Right renal pelvis (tissue), 4 donors: Measurements from ENCODE around the gene ELP4. TPM values are rescaled to one million over a fixed set of nuclear protein-coding genes. Genes with fewer than 3 reads are reported as not detected.
"Not testable (repeated sequence)": the region's sequence is repeated elsewhere in the genome, so short reads cannot be mapped to it uniquely, and the experiment has no call there.

ENCODE experiments used
- DNase-seq, 4 donors: peaks; one replicate each; pipeline ENCODE4 v3.0.0-alpha.2; 2013; ENCODE audit warnings: low read depth in 4 of 4, low spot score in 3 of 4, missing footprints in 1 of 4
- polyA plus RNA-seq, 4 donors: library from polyadenylated mRNA; unstranded; fragments of 120-200 nt; gene quantifications; one replicate each; pipeline ENCODE4 v1.2.1, GENCODE V29; 2013; ENCODE audit not compliant: insufficient read length in 4 of 4

ELP4 gene
- polyA plus RNA-seq, 4 donors: 25.5 to 32.4 (median 31.7) TPM

DNA sequence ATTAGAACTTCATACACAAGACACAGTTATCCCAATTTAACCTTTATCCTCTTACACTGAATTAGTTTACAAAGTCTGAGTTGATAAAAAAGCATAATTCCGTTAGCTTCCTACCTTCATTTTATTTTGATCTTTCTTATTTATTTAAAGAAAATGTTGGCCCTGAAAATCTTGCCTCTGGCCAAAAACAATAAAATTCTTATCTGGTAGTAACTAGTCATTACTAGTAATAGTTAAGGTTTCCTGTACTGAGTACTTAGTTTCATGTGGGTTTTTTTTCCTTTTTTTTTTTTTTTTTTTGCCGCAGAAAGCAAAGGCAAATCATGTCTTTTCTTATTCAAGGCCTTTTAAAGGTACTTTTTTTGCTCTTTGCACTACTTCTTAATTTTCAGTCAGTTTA is 180.9 kb downstream of the ELP4 start:
- DNase-seq: no peak

DNA sequence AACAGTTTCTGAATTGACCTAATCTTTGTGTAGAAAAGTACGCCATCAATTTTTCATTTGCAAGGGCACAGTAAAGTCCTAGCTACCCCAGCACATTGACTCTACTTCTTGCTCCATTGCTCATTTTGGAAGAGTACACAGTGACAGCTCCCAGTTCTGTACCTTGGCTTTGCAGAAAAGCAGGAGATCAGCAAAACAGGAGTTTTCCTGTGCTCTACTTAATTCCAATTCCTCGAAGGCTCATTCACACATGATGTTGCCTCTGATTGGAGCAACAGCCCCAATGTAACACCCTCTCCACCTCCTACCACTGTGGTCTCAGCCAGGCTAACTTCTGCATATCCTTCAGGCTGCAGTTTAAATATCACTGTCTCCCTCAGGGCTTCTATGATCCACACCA is 182.9 kb downstream of the ELP4 start:
- no peak for DNase-seq

DNA sequence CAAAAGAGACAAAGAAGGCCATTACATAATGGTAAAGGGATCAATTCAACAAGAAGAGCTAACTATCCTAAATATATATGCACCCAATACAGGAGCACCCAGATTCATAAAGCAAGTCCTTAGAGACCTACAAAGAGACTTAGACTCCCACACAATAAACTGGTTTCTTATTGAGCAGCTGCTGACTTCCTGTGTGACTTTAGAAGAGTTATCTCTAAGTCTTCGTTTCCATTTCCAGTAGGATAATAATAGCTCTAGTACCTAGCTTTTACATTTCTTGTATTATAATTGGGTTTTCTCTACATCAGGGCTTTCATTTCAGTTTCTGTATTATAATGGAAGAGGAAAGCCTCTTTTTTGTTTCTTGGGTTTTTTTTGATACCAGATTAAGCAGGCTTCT is 187.5 kb downstream of the ELP4 start:
- not testable (repeated sequence) for DNase-seq

DNA sequence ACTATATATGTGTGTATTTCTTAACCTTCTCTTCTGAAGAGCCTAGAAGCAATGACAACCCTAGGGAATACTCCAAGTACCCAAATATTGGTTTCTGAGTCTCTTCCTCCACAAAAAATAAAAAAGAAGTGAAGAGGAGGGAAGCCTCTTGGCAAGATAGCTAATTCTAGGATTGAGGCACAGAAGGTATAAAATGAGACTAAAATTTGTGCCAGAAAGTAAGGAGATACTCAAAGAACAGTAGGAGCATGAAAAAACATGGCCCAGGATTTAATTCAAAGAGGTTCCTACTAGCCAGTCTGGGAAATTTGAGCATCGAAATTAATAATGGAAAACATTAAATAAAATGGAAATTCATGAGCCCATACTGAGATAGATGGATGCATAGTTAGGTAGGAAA is 189.5 kb downstream of the ELP4 start:
- no peak for DNase-seq

DNA sequence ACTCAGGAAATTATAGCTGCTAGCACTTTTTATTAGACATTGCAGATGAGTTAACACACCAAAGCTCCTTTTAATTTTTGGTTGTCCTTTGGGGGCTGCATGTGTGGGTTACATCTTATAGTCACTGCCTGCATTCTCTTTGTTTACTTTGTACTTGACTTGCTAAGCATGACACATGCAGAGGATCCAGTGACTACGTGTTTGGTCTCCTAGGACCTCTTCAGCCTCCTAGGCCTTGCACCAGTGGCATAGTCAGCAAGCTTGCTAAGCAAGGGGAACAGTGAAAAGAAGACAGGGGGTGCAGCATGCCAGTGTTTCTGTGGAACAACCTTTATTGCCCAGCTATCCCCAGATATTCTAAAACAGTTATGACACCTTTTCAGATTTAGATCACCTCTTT is 193.4 kb downstream of the ELP4 start:
- DNase-seq: no peak

DNA sequence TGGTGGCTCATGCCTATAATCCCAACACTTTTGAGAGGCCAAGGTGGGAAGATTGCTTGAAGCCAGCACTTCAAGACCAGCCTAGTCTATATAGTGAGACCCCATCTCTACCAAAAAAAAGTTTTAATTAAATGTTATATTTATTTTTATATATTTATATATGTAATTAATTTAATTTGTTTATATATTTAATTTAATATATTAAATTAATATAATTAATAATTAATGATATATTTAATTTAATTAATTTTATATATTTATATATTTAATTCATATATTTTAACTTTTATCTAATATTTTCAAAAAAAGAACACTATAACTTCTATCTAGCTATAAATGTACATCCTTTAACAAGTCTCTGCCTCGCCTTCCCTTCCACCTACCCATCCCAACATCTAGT is 196.8 kb downstream of the ELP4 start:
- DNase-seq: no peak

DNA sequence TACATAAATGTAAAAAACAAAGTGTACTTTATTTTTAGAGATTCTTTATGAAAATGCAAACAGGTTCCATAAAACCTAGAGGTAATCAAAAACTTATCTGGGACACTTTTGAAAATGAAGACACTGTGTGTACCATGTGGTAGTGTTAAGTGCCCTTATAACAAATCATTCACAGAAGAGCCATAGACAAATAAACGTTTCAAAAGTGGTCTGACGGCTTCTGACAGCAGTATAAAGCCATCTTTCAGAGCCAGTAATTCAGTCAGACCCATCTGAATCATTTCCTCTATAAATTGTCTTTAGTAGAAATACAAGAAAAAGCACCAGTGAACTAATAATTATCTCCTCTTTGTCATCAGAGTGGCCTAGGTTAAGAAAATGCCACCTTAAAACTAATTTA is 201.6 kb downstream of the ELP4 start:
- no peak for DNase-seq

DNA sequence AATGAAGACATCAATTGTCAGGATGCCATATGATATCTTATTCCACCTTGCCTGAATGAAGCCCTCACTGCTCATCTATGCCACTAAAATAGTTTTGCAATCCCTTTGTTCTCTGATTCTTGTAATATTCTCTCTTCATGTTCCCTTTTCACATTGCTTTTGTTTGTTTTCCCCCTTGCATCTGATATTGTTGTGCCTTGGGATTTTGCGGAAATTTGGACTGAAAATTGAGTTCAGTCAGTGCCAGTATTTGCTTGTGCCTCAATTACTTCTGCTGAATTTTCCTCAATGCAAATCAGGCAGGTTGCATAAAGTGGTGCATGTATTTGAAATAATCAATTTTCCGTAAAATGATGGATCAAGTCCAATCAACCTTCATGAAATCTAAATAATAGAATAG is 203.3 kb downstream of the ELP4 start:
- no peak for DNase-seq

DNA sequence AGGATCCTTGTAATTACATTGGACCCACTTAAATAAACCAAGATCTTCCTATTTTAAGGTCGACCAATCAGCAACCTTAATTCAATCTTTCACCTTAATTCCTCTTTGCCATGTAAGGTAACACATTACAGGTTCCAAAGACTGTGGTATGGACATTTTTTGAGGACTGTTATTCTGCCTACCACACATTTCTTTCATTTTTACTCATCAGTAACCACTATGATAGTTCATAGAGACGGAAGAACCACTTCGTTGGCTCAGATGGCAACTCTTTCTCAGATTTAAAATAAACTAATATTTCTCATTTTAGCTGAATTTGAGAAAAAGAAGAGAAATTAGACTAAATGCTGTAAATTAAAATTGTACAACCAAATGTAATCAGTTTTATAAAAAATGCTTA is 205.3 kb downstream of the ELP4 start:
- DNase-seq: no peak

DNA sequence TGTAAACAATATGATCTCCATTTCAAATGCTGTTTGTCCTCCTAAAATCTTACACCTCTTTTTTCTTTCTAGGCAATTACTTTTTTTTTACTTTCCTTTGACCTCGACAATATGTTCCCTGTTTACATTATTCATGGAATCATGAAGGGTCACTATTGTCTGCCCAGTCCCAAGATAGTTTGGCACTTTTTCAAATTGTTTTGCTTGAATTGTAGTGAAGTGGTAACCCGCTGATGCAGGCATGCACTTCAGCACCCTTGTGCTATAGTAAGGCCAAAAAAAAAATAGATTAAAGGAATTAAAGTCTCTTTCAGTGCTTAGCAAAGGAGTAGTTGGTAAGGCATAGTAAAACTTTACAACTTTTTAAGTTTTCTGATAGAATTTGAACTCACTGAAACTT is 210.7 kb downstream of the ELP4 start:
- no peak for DNase-seq

DNA sequence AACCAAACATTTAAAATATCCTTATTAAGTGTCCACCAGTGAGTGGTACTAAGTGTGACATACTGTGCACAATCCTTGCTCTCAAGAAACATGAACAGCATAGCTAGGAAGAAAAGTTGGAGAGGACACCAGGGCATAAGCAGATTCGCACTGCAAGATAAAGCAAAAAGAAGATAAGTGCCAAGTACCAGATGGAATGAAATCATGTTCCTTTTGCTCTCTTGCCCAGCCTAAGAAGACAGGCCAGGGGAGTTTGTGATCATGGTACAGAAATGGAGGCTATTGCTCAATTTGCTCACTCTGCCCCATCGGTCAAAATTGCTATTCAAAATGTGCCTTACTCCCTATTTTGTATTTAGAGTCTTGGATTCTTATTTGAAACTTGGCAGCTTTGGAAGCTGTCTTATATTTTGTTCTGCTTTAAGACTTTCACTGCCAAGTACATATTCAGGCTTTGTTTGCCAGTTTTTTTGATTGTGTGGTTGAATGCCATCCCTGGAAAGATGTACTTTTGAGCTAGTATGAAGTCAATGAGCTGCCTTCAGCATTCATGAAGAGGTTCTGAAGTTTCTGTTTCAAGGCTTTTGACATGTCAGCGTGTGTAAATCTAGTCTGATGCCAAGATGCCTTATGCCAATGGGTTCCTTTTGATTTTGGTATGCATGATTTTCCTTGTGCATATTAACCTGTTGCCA is 211.3 kb downstream of the ELP4 start:
- DNase-seq: no peak

DNA sequence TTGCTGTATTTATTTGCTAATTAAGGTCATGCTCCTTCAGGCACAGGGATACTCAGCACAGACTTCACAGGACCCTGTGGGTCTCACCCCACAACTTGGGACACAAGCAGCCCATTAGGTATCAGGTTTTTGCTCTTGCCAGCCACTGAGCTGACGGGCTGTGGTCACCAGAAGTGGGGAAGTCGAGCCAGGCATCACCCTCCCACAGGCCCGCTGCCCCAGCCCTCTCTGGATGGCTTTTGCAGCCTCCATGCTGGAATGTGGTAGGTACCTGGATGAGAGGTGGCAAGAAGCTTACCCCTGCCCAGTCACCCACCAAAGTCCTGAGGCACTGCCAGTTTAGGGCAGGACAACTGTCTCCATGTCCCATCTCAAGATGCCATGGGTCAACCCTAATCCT is 213.2 kb downstream of the ELP4 start:
- no peak for DNase-seq

DNA sequence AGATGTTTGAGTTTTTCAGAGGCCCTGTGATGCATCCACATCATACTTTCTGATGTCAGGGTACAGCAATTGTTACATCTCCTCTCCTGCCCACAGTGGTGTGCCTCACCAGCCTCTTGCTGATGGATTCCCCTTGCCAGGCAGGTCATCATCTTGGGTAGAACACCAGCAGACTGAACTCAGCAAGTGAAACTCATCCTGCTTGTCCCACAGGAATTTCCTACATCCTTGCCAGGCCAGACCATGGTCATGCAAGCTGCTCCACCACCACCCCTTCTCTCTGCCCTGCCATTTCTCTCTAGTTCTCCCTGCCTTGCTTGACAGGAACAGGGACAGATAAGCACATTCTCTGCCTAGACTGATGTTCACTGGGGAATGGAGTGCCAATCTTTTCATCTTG is 215.6 kb downstream of the ELP4 start:
- no peak for DNase-seq

DNA sequence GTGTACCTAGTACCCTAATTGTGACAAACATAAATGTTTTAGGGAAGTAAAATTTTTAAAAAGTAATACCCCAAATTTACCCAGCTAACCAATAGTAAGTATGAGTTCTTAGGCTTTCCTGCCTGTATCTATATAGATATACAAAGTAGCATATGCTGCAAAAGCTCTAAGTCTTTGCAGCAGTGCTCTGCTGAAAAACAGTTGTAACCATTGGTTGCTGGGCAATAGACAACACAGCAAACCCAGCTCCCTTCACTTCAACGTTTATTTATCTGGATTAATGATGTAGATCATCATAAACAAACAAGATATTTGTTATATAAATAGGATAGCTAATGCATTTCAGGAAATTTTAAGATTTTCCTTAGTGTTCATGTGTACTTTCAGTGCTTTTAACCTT is 218.9 kb downstream of the ELP4 start:
- DNase-seq: no peak

DNA sequence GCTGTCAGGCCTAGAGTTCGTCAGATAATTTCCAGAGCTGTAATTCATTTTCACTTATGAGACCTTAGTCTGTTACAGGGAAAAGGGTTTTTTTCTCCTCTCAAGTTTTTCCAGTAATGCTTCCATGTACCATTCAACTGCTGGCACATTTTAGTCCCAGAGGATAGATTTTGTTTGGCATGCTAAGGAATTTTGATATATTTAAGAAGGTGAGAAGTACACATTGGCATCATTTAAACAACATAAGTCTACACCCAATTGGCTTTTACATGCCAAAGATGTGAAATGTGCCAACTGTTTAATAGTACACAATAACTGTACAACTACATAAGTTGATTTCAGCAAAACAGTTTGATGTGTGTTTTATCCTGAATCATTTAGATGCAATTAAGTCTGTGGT is 230.6 kb downstream of the ELP4 start:
- DNase-seq: no peak

DNA sequence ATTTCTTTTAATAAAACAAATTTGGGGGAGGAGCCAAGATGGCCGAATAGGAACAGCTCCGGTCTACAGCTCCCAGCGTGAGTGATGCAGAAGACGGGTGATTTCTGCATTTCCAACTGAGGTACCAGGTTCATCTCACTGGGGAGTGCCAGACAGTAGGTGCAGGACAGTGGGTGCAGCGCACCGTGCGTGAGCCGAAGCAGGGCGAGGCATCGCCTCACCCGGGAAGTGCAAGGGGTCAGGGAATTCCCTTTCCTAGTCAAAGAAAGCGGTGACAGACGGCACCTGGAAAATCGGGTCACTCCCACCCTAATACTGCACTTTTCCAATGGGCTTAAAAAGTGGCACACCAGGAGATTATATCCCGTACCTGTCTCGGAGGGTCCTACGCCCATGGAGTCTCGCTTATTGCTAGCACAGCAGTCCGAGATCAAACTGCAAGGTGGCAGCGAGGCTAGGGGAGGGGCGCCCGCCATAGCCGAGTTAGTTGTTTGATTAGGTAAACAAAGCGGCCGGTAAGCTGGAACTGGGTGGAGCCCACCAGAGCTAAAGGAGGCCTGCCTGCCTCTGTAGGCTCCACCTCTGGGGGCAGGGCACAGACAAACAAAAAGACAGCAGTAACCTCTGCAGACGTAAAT is 231.3 kb downstream of the ELP4 start:
- not testable (repeated sequence) for DNase-seq

DNA sequence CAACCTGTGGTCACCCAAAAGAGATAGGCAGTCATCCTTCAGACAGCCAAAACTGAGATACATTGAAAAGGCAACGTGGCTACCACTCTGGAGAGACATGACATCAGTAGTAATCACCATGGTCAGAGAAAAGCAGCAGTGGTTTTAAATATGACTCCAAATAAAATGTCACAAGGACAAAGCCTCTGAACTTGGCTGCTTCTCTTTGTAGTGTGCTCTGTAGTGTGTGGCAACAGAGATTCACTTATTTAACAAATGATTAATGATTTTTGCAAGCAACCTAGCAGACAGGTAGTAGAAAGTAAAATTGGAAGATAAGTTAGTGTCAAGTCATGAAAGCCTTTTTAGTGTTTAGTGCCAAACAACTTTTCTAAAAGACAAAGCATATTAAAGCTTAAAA is 238.0 kb downstream of the ELP4 start:
- DNase-seq: no peak

DNA sequence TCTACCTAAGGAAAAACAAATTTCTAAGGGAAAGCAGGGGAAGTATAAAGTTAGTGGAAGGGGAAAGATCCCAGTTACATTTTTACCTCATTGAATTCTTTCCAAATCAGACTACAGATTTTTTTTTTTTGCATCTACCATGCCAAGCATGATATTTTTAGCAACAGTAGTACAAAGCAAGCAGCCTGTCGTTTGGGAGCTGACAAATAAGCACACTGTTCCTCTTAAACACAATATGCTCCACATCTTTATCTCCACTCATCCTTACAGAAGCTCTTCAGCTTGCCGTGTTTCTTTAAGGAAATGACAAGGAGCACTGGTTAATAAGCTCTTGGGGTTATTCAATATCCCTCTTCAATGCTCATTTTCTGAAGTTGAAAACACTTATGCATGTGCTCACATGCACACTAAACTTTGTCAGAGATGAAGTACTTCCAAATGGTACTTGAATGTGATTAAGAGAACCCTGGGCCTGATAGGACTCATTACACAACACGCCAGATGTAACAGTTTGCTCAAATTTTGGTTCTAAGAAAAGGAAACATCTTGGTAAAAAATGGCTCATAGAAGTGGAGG is 247.8 kb downstream of the ELP4 start:
- DNase-seq: no peak

DNA sequence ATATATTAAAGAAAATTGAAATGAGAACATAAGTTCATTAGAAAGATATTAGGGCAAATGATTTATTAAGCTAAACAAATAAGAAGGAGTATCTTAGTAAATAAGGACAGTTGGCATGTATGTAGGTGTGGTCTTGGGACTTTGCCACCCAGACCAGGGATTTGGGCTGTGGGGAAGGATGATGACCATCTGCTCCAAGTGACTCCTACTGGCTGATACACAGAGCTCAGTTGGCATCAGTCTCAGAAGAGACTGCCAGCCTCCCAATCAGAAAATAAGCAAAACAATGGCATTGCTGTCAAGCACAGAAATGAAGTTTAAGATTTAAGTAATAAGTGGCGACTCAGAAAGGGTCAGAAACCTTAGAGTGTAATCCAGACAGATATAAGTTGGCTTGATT is 252.1 kb downstream of the ELP4 start:
- no peak for DNase-seq

DNA sequence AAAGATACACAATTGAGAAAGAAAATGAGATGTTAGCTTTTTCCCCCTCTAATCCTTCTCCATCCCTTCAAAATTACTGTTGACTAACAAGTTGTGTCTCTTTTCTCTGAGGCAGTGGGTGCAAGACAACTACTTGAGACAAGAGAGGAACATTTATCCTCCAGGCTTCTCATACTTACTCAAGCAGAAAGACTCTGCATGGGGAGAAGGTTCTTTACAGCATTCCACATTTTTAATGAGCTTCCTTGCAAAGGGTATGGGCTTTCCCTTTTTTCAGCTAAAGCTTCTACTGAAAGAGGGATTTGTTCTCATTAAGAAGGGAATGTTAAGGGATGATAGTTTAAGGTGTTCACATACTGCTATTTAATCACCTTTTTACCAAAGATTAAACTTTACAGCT is 253.7 kb downstream of the ELP4 start:
- no peak for DNase-seq

DNA sequence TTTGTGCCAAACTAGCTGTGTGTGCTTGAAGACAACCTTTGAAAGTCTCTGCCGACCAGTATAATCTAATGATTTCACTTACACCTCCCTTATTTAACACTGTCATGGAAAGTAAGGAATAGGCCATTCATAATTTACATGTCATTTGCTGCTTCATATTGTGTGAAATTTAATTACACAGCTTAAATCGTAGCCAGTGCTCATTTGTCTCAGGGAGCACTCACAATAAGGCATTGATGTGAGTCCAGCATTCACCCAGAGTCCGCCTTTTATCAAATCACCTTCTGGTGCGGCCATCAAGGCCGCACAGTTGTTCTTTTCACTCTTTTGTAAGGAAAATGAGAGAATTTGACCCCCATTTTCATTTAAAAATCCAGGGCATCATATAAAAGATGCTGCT is 254.7 kb downstream of the ELP4 start:
- DNase-seq: no peak

DNA sequence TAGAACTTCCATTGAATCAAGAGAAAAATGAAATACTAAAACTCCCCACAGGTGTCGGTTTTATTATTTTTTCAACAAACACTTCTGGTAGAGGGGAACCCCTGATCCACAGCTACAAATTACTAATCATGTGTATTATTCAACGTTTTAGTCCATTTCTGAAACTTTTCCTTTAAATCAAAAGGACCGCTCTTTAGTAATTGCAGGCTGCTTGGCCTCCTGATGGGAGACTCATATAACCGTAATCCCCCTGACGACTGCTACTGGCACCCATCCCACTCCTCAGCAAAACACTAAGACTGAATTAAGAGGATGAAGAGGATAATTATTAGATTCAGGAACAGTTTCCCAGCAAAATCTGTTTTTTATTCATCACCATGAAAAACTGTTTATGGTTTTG is 255.2 kb downstream of the ELP4 start:
- DNase-seq: no peak
